GM18909 (cell line): ENCODE data around the gene RAB28.

Source experiments
- ATAC-seq: cut with Tn5 transposase; IDR thresholded peaks from one replicate; pipeline ENCODE4 v1.9.1; 2021; ENCODE audit warnings: mild to moderate bottlenecking; ENCODE audit not compliant: unreplicated experiment, poor library complexity

RAB28 gene

GRCh38 chr4:13386405-13387107 is 97.6 kb downstream of the RAB28 start:
- peak; percentile 90 for ATAC-seq

- no peak for ATAC-seq
Observed at GRCh38 chr4:13384055-13384454, 100.1 kb downstream of the RAB28 start.

- ATAC-seq: peak; percentile 71
Observed at GRCh38 chr4:13378973-13379759, 105.0 kb downstream of the RAB28 start.

GRCh38 chr4:13371048-13371447 is 113.1 kb downstream of the RAB28 start:
- no peak for ATAC-seq

- no peak for ATAC-seq
Observed at GRCh38 chr4:13368217-13368616, 115.9 kb downstream of the RAB28 start.

- ATAC-seq: no peak
Observed at GRCh38 chr4:13367691-13368090, 116.4 kb downstream of the RAB28 start.

- ATAC-seq: no peak
Observed at GRCh38 chr4:13367244-13367643, 116.9 kb downstream of the RAB28 start.

- no peak for ATAC-seq
Observed at GRCh38 chr4:13365195-13365594, 118.9 kb downstream of the RAB28 start.

GRCh38 chr4:13364653-13365052 is 119.5 kb downstream of the RAB28 start:
- no peak for ATAC-seq

- no peak for ATAC-seq
Observed at GRCh38 chr4:13364172-13364571, 120.0 kb downstream of the RAB28 start.

GRCh38 chr4:13359809-13360208 is 124.3 kb downstream of the RAB28 start:
- ATAC-seq: no peak

GRCh38 chr4:13355111-13355880 is 128.8 kb downstream of the RAB28 start:
- no peak for ATAC-seq

- no peak for ATAC-seq
Observed at GRCh38 chr4:13349096-13349495, 135.0 kb downstream of the RAB28 start.

- no peak for ATAC-seq
Observed at GRCh38 chr4:13348216-13348615, 135.9 kb downstream of the RAB28 start.

GRCh38 chr4:13347517-13348125 is 136.5 kb downstream of the RAB28 start:
- ATAC-seq: no peak

GRCh38 chr4:13344216-13344615 is 139.9 kb downstream of the RAB28 start:
- no peak for ATAC-seq

GRCh38 chr4:13340672-13341071 is 143.5 kb downstream of the RAB28 start:
- ATAC-seq: no peak

- ATAC-seq: no peak
Observed at GRCh38 chr4:13331827-13332226, 152.3 kb downstream of the RAB28 start.

GRCh38 chr4:13329963-13330362 is 154.2 kb downstream of the RAB28 start:
- ATAC-seq: no peak

- ATAC-seq: no peak
Observed at GRCh38 chr4:13329340-13329850, 154.7 kb downstream of the RAB28 start.
